Panc1 (cell line): Measurements from ENCODE around the gene DNAL4. TPM values are rescaled to one million over a fixed set of nuclear protein-coding genes. Genes with fewer than 3 reads are reported as not detected.

Experiments
- ATAC-seq: fragments of 200-7000 bp; cut with Tn5 transposase; 2 replicates; pipeline ENCODE4 v1.9.1; 2020; ENCODE audit warnings: mild to moderate bottlenecking, moderate library complexity
- BruUV-seq: library from RNA; stranded (reverse); fragments of 400-500 nt; replicated peaks from 2 replicates; lab custom pipeline; 2021; lab: Mats Ljungman, UMichigan
- CTCF ChIA-PET: fragments of 300-600 bp; sonication (Branson Sonifier 250); formaldehyde crosslinking; loops from one replicate; lab custom pipeline; 2022; ENCODE audit warnings: antibody characterized with exemption; lab: Charles Lee
- POLR2A ChIA-PET: fragments of 300-600 bp; sonication (Branson Sonifier 250); formaldehyde crosslinking; loops from one replicate; lab custom pipeline; 2022; ENCODE audit warnings: antibody characterized with exemption; lab: Charles Lee
- DNase-seq: peaks from one replicate; pipeline ENCODE4 v3.0.0-alpha.2; 2010; ENCODE audit warnings: low read depth, low spot score
- H3K27ac ChIP-seq: 2 replicates; pipeline ENCODE4 v1.5.1; 2011; ENCODE audit warnings: mild to moderate bottlenecking, low read length, inconsistent platforms
- H3K27me3 ChIP-seq: fragments of 200-500 bp; sonication (Bioruptor generic); 2 replicates; pipeline ENCODE4 v1.6.0; 2014; ENCODE audit warnings: low read length, inconsistent platforms; ENCODE audit not compliant: control insufficient read depth, insufficient read depth
- H3K36me3 ChIP-seq: fragments of 200-500 bp; sonication (Bioruptor generic); 2 replicates; pipeline ENCODE4 v1.5.1; 2014; ENCODE audit warnings: inconsistent platforms, mild to moderate bottlenecking, low read length, moderate library complexity; ENCODE audit not compliant: control insufficient read depth, insufficient read depth
- H3K4me1 ChIP-seq: 2 replicates; pipeline ENCODE4 v1.5.1; 2011; ENCODE audit warnings: inconsistent platforms, mild to moderate bottlenecking, low read length, moderate library complexity; ENCODE audit not compliant: control insufficient read depth, insufficient read depth
- H3K4me3 ChIP-seq, 2 experiments: 2 replicates each; pipeline ENCODE4 v1.5.1; 2011 to 2012; ENCODE audit warnings: low read depth in 2 of 2, low read length in 2 of 2, mild to moderate bottlenecking in 2 of 2, inconsistent platforms in 1 of 2, moderate library complexity in 1 of 2
- H3K9me3 ChIP-seq: fragments of 200-500 bp; sonication (Bioruptor generic); 2 replicates; pipeline ENCODE4 v1.5.1; 2014; ENCODE audit warnings: low read depth, mild to moderate bottlenecking, inconsistent platforms, low read length, moderate library complexity; ENCODE audit not compliant: control insufficient read depth, insufficient read depth
- SIN3A ChIP-seq: IDR thresholded peaks from 2 replicates; pipeline ENCODE4 v1.6.1; 2012; ENCODE audit warnings: low read depth, mild to moderate bottlenecking, low read length, moderate library complexity, borderline replicate concordance; ENCODE audit not compliant: insufficient read depth
- TCF7L2 ChIP-seq: IDR thresholded peaks from 2 replicates; pipeline ENCODE4 v1.6.1; 2011; ENCODE audit warnings: mild to moderate bottlenecking, low read depth, low read length, inconsistent platforms
- in situ Hi-C: cut with HindIII; loops from 2 replicates; pipeline ENCODE4 v1.10.0; 2016; ENCODE audit warnings: low sequenced_read_pairs, low pct_unique_long_range_greater_than_20kb
- intact Hi-C: fragments of 100-400 bp; cut with micrococcal nuclease; formaldehyde crosslinking; loops from one replicate; pipeline ENCODE4 v1.10.0; 2022; ENCODE audit not compliant: unreplicated experiment
- total RNA-seq: library from RNA; stranded (reverse); gene quantifications from one replicate; pipeline ENCODE4 v1.2.1, GENCODE V29; 2021; ENCODE audit not compliant: unreplicated experiment
- TF ChIP-seq, protein P1 (sequence below), 2 experiments: IDR thresholded peaks; 2 replicates each; pipeline ENCODE4 v1.6.1; 2011 to 2012; ENCODE audit warnings: low read depth in 2 of 2, control low read depth in 1 of 2, low read length in 1 of 2, mild to moderate bottlenecking in 1 of 2, moderate library complexity in 1 of 2; ENCODE audit not compliant: insufficient read depth in 1 of 2

The DNAL4 gene
- total RNA-seq, 1 experiment from 2014 or later: 10.5 TPM

DNA sequence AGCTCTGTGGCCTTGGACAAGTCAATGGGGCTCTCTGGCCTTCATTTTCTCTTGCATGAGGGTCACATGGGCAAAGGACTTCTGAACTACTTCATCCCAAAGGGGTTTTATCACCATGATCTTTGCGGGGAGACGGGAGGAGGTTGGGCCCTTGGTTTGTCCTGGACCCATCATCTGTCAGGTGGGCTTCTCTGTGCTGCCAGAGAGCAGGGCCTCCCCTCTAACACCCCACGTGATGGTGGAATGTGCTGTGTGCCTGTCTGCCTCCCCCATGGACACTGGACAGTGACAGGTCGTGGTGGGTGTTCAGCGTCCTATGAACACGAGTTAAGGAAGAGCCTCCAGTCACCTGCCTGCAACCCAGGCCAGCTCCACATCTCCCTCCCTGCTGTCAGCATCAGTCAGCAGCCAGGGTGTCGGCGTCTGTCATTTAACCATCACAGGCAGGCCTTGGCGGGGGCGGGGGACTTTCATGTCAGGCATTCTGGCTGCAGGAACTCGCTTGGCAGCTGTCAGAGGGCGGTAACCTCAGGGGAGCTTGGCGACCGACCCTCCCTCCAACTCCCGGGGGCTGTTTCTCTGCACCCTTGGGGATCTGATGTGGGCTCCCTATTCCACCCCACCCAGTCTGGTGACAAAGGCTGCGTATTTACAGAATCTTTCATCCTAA lies 35.5 kb downstream of the DNAL4 start:
- no peak for DNase-seq
- TF ChIP-seq, protein P1, sequence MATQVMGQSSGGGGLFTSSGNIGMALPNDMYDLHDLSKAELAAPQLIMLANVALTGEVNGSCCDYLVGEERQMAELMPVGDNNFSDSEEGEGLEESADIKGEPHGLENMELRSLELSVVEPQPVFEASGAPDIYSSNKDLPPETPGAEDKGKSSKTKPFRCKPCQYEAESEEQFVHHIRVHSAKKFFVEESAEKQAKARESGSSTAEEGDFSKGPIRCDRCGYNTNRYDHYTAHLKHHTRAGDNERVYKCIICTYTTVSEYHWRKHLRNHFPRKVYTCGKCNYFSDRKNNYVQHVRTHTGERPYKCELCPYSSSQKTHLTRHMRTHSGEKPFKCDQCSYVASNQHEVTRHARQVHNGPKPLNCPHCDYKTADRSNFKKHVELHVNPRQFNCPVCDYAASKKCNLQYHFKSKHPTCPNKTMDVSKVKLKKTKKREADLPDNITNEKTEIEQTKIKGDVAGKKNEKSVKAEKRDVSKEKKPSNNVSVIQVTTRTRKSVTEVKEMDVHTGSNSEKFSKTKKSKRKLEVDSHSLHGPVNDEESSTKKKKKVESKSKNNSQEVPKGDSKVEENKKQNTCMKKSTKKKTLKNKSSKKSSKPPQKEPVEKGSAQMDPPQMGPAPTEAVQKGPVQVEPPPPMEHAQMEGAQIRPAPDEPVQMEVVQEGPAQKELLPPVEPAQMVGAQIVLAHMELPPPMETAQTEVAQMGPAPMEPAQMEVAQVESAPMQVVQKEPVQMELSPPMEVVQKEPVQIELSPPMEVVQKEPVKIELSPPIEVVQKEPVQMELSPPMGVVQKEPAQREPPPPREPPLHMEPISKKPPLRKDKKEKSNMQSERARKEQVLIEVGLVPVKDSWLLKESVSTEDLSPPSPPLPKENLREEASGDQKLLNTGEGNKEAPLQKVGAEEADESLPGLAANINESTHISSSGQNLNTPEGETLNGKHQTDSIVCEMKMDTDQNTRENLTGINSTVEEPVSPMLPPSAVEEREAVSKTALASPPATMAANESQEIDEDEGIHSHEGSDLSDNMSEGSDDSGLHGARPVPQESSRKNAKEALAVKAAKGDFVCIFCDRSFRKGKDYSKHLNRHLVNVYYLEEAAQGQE (IDR thresholded peaks at IDR 0.05; ENCODE audit: insufficient read depth in 1 of 2, low read depth in 2 of 2, low read length in 1 of 2): no peak
- TF ChIP-seq SIN3A (no peak), TCF7L2 (no peak)
- Histone ChIP-seq H3K36me3 (no peaks in the 10 kb centered on the region), H3K9me3 (no peaks in the 10 kb centered on the region), H3K27ac (no peak overlapping the region), H3K4me1 (peaks cover 9% of the 10 kb centered on the region; the same call in 1 of the 2 replicates), H3K27me3 (no peaks in the 10 kb centered on the region), H3K4me3 (no peak overlapping the region)
- CTCF ChIA-PET: interaction anchor here (0.9 kb wide), 1 partner anchor 11 kb away, joined by 5 read pairs; no protein-coding TSS in a partner anchor
- intact Hi-C loops: no loop called here
- no peak for ATAC-seq
- in situ Hi-C loops: no loop called here
- no TSS peak for BruUV-seq
- POLR2A ChIA-PET: interaction anchor here (0.6 kb wide), 1 partner anchor 711 kb away, joined by 4 read pairs; no protein-coding TSS in a partner anchor

- POLR2A ChIA-PET: no interaction called here
- in situ Hi-C loops (no loop called here), intact Hi-C loops (no loop called here)
- Histone ChIP-seq H3K9me3 (no peaks in the 10 kb centered on the region), H3K4me1 (peaks cover 9% of the 10 kb centered on the region; the same call in 1 of the 2 replicates), H3K4me3 (no peak overlapping the region), H3K36me3 (no peaks in the 10 kb centered on the region), H3K27me3 (no peaks in the 10 kb centered on the region), H3K27ac (no peak overlapping the region)
- no peak for ATAC-seq
- BruUV-seq: no TSS peak
- no peak for DNase-seq
- CTCF ChIA-PET: interaction anchor here (0.9 kb wide), 1 partner anchor 12 kb away, joined by 5 read pairs; no protein-coding TSS in a partner anchor
- TF ChIP-seq SIN3A: no peak
- TF ChIP-seq TCF7L2: no peak
- TF ChIP-seq, protein P1 (IDR thresholded peaks at IDR 0.05; ENCODE audit: insufficient read depth in 1 of 2, low read depth in 2 of 2, low read length in 1 of 2): no peak
These were observed 36.5 kb downstream of the DNAL4 start for GRCh38 chr22:38757464-38757757.
